ENCODE measurements around the gene ZNF577.

The ZNF577 gene

GRCh38 chr19:51861870-51862622, 25.7 kb downstream of the ZNF577 start:
- no peak for DNase-seq (ENCODE audit: low spot score)

- no peak for DNase-seq (ENCODE audit: low spot score)
Observed at GRCh38 chr19:51837145-51837544, 50.6 kb downstream of the ZNF577 start.

GRCh38 chr19:51830274-51830673, 57.5 kb downstream of the ZNF577 start:
- DNase-seq (ENCODE audit: low spot score) = no peak

GRCh38 chr19:51824281-51825005, 63.3 kb downstream of the ZNF577 start:
- DNase-seq (ENCODE audit: low spot score) = no peak

GRCh38 chr19:51822946-51823345, 64.8 kb downstream of the ZNF577 start:
- DNase-seq (ENCODE audit: low spot score) = no peak

GRCh38 chr19:51822325-51822724, 65.4 kb downstream of the ZNF577 start:
- no peak for DNase-seq (ENCODE audit: low spot score)

GRCh38 chr19:51821921-51822320, 65.8 kb downstream of the ZNF577 start:
- DNase-seq (ENCODE audit: low spot score) = no peak

- DNase-seq (ENCODE audit: low spot score) = no peak
Observed at GRCh38 chr19:51821456-51821855, 66.3 kb downstream of the ZNF577 start.

Data from hematopoietic multipotent progenitor cell treated with erythropoietin and hydrocortisone succinate and interleukin-3 and kit ligand, for 15 days (in vitro differentiated cells).